LNCAP (cell line): ENCODE results near the gene ARV1.

Experiments
- TF ChIP-seq, protein P1 (sequence below): fragments of 450-650 bp; IDR thresholded peaks from 2 replicates; pipeline ENCODE4 v1.5.1; 2017; ENCODE audit warnings: mild to moderate bottlenecking

The ARV1 gene

DNA sequence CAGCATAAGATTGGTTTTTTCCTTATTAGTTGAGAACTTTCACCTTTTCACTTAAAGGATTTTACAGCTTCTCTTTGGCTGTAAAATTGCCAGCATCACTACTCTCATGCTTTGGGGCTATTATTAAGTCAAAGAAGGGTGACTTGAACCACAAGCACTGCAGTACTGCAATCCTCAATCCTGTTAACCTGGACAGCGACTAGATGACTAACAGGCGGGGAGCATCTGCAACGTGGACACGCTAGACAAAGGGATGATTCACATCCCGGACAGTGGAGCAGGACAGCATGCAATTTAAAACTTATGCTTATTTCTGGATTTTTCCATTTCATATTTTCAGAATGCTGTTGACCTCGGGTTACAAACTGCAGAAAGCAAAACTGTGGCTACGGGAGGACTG, 8.1 kb downstream of the ARV1 start:
- TF ChIP-seq, protein P1, sequence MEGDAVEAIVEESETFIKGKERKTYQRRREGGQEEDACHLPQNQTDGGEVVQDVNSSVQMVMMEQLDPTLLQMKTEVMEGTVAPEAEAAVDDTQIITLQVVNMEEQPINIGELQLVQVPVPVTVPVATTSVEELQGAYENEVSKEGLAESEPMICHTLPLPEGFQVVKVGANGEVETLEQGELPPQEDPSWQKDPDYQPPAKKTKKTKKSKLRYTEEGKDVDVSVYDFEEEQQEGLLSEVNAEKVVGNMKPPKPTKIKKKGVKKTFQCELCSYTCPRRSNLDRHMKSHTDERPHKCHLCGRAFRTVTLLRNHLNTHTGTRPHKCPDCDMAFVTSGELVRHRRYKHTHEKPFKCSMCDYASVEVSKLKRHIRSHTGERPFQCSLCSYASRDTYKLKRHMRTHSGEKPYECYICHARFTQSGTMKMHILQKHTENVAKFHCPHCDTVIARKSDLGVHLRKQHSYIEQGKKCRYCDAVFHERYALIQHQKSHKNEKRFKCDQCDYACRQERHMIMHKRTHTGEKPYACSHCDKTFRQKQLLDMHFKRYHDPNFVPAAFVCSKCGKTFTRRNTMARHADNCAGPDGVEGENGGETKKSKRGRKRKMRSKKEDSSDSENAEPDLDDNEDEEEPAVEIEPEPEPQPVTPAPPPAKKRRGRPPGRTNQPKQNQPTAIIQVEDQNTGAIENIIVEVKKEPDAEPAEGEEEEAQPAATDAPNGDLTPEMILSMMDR = no peak

DNA sequence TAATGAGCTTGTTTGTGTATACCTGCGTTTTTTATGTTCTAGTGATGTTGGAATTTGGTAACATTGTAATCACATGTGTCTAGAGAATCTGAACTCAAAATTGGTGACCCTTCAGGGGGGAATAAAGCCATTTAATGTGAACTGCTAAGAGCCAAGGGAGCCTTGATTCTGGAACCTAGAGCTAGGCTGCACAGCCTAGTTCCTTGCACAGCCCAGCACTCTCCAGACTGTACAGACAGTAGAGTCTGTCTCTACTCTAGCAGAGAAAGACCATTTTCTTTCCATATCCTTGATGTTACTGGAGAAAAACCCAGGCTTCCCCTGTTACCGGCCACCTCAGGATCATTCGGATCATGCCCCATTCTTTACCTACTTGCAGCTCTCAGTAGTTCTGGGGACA, 8.6 kb downstream of the ARV1 start:
- TF ChIP-seq, protein P1 = no peak

DNA sequence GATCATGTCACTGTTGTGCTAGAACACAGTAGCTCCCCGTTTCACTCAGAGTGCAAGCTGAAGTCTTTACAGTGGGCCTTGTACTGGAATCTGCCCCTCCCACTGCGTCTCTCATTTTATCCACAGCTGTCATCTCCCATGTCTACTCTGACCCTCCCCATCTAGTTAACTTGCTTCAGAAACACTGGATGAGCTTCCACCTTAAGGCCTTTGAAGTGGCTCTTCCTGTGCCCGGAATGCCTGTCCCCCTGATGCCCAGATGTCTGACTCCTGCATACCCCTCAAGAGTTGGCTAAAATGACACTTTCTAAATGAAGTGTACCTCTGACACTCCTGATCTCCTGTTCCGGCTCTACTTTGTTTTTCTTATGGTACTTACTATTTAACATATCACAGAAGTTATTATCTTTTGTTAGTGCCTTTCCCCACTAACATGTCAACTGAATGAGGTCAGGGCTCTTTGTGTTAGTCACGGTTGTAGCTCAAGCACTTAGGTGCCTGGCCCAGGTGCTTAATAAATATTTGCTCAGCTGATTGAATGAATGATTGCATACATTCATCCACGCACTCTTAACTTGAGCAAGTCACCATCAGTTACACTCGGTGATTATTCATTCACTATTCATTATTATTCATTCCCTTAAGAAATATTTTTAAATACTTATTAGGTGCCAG, 13.3 kb downstream of the ARV1 start:
- TF ChIP-seq, protein P1 = no peak

DNA sequence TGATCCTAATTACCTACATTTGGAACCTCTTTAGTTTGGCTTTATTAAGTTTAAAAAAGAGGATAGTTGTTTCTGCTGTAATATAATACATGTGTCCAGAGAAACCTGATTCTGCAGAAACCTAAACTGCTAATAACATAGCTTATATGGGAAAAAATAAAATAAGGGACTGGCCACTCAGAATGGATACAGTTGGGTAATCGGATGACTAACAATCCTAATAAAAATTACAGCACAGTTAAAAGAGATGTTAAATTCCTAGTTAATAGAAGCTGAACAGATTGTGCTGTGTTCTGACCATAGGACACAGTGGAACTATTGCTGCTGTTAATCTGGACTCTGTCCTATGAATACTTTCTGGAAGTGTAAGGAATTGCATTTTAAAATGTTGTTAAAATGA, 16.0 kb downstream of the ARV1 start:
- TF ChIP-seq, protein P1 = no peak

DNA sequence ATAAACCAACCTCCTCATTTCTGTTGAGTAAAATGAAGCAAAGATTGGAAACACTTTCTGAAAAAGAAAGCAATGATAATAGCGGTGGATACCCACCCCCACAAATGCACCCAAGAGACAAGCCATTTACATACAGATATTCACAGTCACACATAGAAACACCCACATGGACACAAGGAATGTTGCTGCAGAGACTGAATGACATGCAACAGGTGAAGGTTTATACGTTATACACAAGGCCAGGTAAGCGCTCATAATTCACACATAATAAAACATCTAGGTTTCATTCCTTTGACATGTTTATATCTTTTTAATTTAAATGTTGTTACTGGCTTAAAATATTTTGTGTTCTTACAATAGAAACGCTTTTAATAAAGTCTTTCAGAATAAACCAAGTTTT, 21.3 kb downstream of the ARV1 start:
- TF ChIP-seq, protein P1 = no peak

DNA sequence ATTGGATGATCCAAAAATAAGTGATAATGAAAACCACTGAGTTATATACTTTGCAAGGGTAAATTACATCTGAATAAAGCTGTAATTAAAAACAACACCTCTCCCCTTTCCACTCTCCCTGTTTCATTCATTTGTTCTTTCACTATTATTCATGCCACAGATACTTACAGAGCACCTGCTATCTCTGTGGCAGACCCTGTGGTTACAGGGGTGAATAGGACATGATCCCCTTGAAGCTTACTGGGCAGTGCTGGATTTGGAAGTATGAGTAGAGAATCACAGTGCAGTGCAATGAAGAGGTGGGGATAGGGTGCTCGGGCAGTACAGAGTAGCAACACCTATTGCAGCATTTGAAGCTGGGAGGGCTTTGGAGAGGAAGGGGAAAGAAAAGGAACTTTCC, 21.7 kb downstream of the ARV1 start:
- TF ChIP-seq, protein P1 = no peak

DNA sequence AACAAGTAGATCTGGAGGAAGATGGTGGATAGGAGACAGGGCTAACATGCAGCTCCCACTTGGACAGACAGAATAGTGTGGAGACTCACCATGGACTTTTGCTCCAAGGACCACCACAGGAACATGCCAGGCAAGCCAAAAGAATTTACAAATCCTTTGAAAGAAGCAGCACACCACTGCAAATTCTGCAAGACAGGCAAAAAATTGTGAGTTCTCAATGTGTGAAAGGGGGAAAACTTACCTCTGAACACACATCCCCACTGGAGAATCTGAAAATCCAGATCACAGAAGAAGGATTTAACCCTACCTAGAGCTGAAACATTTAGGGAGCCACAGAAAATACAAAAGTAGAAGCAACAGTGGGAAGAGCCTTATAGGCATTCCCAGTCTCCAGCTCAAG, 23.0 kb downstream of the ARV1 start:
- TF ChIP-seq, protein P1 = no peak

DNA sequence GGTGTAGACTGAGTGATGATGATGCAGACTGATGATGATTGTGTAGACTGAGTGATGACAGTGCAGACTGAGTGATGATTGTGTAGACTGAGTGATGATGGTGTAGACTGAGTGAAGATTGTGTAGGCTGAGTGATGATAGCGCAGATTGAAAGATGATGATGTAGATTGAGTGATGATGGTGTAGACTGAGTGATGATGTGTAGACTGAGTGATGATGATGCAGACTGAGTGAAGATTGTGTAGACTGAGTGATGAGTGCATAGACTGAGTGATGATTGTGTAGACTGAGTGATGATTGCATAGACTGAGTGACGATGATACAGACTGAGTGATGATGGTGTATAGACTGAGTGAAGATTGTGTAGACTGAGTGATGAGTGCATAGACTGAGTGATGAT, 32.5 kb downstream of the ARV1 start:
- TF ChIP-seq, protein P1 = no peak
